GM12865 (cell line): ENCODE measurements around the gene DOK6.
"Not testable (repeated sequence)": the region's sequence is repeated elsewhere in the genome, so short reads cannot be mapped to it uniquely, and the experiment has no call there.

Experiments used
- DNase-seq: peaks from one replicate; pipeline ENCODE4 v3.0.0; 2010; ENCODE audit warnings: low read depth
- H3K4me3 ChIP-seq: 2 replicates; pipeline ENCODE4 v1.5.1; 2011; ENCODE audit warnings: mild to moderate bottlenecking, low read depth, low read length, control low read depth
- TF ChIP-seq, protein P1 (sequence below): IDR thresholded peaks from 2 replicates; pipeline ENCODE4 v1.5.1; 2011; ENCODE audit warnings: low read length, control low read depth, low read depth, inconsistent platforms; ENCODE audit not compliant: insufficient read depth; ENCODE audit errors: missing control alignments

The DOK6 gene

DNA sequence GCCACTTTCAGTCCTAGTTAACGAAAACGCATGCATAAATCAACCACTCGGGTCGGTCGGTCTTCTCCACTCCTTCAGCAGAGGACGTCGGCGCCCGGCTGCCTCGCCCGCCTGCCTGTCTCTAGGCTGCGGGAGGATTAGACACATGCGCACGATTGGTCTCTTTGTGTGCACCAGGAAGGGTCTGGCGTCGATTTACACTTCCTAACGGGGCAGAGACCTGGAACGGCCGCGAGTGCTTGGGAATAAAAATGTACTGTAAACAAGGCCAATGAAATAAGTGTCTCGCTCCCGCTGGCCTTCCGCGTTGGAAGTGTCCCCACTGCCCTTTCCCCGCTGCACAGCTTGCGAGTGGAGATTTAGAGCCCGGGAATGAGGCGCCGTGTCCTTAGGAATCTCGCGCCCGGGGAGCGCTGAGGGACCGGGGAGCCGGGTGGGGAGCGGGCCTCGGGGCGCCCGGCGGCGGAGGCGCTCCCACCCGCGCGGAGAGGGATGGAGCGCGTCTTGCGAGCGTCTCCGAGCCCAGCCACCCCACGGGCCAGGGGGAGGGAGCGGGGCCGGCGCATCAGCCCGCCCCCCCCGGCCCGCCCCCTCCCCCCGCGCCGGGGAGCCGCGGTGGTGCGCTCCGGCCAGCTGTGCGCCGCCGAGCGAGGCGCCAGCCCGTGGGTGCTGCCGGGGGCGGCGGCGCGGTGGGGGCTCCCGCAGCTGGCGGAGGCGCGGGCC is at the start of gene DOK6:
DOK6 (plus strand) TSS at position 636 of the 723 bp plus-strand sequence.
- H3K4me3 ChIP-seq: no peak within 1 kb of the TSS
- TF ChIP-seq, protein P1, sequence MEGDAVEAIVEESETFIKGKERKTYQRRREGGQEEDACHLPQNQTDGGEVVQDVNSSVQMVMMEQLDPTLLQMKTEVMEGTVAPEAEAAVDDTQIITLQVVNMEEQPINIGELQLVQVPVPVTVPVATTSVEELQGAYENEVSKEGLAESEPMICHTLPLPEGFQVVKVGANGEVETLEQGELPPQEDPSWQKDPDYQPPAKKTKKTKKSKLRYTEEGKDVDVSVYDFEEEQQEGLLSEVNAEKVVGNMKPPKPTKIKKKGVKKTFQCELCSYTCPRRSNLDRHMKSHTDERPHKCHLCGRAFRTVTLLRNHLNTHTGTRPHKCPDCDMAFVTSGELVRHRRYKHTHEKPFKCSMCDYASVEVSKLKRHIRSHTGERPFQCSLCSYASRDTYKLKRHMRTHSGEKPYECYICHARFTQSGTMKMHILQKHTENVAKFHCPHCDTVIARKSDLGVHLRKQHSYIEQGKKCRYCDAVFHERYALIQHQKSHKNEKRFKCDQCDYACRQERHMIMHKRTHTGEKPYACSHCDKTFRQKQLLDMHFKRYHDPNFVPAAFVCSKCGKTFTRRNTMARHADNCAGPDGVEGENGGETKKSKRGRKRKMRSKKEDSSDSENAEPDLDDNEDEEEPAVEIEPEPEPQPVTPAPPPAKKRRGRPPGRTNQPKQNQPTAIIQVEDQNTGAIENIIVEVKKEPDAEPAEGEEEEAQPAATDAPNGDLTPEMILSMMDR: no peak
- no peak for DNase-seq

DNA sequence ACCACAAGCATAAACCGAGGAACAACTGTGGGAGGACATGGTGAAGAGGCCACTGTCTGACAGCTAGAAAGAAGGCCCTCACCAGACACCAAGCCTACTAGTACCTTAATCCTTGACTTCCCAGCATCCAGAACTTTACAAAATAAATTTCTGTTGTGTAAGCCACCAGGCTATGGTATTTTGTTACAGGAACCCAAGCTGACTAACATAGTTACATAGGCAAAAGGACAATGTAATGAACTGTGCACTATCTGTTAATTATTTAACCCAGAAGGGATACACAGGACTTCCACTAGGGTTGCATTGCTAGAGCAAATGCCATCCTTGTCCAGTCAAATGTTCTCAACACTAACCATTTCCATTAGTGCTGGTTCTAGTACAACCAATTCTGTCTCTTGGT is 47.7 kb upstream of the DOK6 start:
- DNase-seq: no peak
- TF ChIP-seq, protein P1: no peak
- H3K4me3 ChIP-seq: no peak overlapping the region

DNA sequence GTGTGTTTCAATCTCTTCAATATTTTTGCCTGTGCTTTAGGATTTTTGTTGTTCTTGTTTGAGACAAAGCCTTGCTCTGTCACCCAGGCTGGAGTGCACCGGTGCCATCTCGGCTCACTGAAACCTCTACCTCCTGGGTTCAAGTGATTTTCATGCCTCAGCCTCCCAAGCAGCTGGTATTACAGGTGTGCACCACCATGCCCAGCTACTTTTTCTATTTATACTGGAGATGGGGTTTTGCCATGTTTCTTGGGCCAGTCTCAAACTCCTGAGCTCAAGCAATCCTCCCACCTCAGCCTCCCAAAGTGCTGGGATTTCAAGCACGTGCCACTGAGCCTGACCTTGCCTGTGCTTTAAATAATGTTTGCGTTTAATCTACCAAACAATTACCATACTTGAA is 43.1 kb upstream of the DOK6 start:
- H3K4me3 ChIP-seq: no peak overlapping the region
- TF ChIP-seq, protein P1: no peak
- no peak for DNase-seq

DNA sequence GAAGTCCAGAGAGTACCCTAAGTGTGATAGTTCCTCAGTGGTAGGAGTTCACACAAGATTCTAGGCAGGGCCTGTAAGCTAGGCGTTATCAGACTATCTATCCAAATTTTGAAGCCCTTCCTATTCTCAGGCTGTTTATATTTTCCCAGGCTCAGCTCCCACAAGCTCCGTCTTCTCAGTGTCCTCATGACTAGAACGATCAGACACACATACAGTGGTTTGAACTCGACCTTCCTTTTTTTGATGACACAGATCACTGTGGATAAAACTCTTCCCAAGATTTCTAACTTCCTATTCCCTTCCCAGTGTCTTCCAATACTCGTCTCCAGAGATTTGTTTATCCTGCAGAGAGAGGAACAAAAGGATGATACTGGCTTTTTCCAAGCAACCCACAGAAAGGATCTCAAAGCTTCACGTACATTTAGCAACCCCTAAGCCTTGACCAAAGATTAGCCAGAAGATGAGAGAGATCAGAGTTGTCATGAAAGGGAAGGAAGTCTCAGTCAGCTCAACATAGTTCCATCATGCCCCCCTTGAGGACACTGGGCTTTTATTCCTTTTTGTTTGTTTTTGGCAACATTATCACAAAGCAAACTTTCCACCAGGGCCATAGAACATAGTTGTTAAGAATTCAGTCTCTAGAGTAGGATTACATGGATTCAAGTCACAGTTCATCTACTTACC is 42.3 kb upstream of the DOK6 start:
- no peak overlapping the region for H3K4me3 ChIP-seq
- TF ChIP-seq, protein P1: no peak
- DNase-seq: no peak

DNA sequence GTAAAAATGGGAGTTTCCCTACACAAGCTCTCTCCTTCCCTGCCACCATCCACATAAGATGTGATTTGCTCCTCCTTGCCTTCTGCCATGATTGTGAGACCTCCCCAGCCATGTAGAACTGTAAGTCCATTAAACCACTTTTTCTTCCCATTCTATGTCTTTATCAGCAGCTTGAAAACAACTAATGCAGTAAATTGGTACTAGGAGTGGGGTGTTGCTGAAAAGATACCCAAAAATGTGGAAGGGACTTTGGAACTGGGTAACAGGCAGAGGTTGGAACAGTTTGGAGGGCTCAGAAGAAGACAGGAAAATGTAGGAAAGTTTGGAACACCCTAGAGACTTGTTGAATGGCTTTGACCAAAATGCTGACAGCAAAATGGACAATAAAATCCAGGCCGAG is 40.9 kb upstream of the DOK6 start:
- H3K4me3 ChIP-seq: not testable (repeated sequence)

DNA sequence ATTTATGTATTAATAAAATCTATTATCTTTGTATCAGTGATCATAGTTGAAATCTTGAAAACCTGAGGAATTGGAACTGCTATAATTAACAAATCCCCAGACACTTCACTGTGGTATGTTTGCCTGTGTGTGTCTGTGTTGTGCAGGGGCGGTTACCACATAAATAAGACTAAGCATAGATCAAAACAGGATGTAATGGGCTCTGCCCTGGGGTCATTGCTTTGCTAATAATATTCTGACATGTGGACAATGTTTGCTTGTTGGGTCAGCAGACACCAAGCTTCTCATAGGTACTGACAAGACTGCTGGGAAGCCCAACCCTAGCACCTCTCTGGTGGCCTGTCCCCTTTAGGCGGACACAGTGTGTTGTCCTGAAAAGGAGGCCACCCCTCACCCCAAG is 35.8 kb upstream of the DOK6 start:
- peak; percentile 7 for DNase-seq
- H3K4me3 ChIP-seq: no peak overlapping the region
- TF ChIP-seq, protein P1: no peak

More for the DNA sequence above, 40.9 kb upstream of the DOK6 start:
- not testable (repeated sequence) for DNase-seq

DNA sequence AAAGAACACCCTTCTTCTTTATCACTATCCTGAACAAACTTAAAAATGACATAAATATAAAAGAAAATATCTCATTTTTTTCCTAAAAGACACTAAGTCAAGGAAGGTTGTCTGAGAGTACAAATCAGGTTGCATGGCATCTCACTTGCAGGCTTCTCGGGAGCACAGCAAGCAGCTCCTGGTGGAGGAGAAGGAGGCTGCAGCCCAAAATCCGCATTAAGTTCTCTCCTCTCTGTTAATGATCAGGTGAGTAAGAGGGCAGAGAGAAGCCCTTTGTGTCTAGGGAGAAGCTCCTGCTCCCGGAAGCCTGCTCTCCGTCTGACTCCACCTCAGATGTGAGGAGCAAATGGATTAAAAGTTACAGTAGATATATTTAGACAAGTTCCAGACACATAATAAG is 35.0 kb upstream of the DOK6 start:
- no peak overlapping the region for H3K4me3 ChIP-seq
- TF ChIP-seq, protein P1: no peak
- DNase-seq: no peak
